Activated CD8-positive, alpha-beta memory T cell treated with anti-CD3 and anti-CD28 coated beads for 4 hours (primary cell): Measurements from ENCODE around the gene FUT1.
"Not testable (repeated sequence)": the region's sequence is repeated elsewhere in the genome, so short reads cannot be mapped to it uniquely, and the experiment has no call there.

Experiments used
- DNase-seq, 2 donors: peaks; one replicate each; pipeline ENCODE4 v3.0.0-alpha.2; 2020; ENCODE audit warnings: low read depth in 2 of 2

FUT1 gene

GRCh38 chr19:48752496-48753365 lies at the start of gene FUT1:
Gene FUT1, minus strand, starts transcription at chr19:48752641. Its CDS starts 1,360 bp downstream, at chr19:48751281.
- no peak for DNase-seq

- no peak for DNase-seq
These were observed 47.2 kb upstream of the FUT1 start for GRCh38 chr19:48799358-48800300.

GRCh38 chr19:48798937-48799336 lies 46.5 kb upstream of the FUT1 start:
- DNase-seq = no peak

- no peak for DNase-seq
These were observed 44.7 kb upstream of the FUT1 start for GRCh38 chr19:48797103-48797502.

GRCh38 chr19:48796298-48797083 lies 44.0 kb upstream of the FUT1 start:
- DNase-seq = no peak

GRCh38 chr19:48795685-48796070 lies 43.2 kb upstream of the FUT1 start:
- no peak for DNase-seq

- peak; percentile 64 to 71 for DNase-seq
These were observed 42.7 kb upstream of the FUT1 start for GRCh38 chr19:48795055-48795684.

GRCh38 chr19:48794291-48794690 lies 41.9 kb upstream of the FUT1 start:
- DNase-seq = no peak

GRCh38 chr19:48793271-48793670 lies 40.8 kb upstream of the FUT1 start:
- DNase-seq = no peak

- DNase-seq = not testable (repeated sequence)
These were observed 34.9 kb upstream of the FUT1 start for GRCh38 chr19:48787331-48787730.

- not testable (repeated sequence) for DNase-seq
These were observed 34.0 kb upstream of the FUT1 start for GRCh38 chr19:48786422-48786821.

- no peak for DNase-seq
These were observed 32.1 kb upstream of the FUT1 start for GRCh38 chr19:48784527-48784926.

GRCh38 chr19:48780631-48781391 lies 28.4 kb upstream of the FUT1 start:
- DNase-seq = no peak

GRCh38 chr19:48779636-48780035 lies 27.2 kb upstream of the FUT1 start:
- no peak for DNase-seq

GRCh38 chr19:48777720-48778119 lies 25.3 kb upstream of the FUT1 start:
- DNase-seq = no peak

GRCh38 chr19:48777139-48777538 lies 24.7 kb upstream of the FUT1 start:
- DNase-seq = no peak

GRCh38 chr19:48772503-48772953 lies 20.1 kb upstream of the FUT1 start:
- no peak for DNase-seq

GRCh38 chr19:48770734-48771472 lies 18.5 kb upstream of the FUT1 start:
- no peak for DNase-seq

- DNase-seq = no peak
These were observed 17.8 kb upstream of the FUT1 start for GRCh38 chr19:48770266-48770665.
